NK-92 treated with Interleukin-12 subunit alpha and Interleukin-12 subunit beta, amount 100 ng/mL, for 24 hours (cell line): ENCODE measurements around the gene C1orf35.

ENCODE experiments used
- DNase-seq: peaks from one replicate; lab custom pipeline; 2025; lab: John Stamatoyannopoulos, UW

The C1orf35 gene

GRCh38 chr1:228109073-228109961 lies 6.2 kb upstream of the C1orf35 start, which contains the start of gene MRPL55:
TSS of gene MRPL55 (minus strand) at chr1:228109299. CDS start at chr1:228108260, 1,039 bp downstream.
- peak; percentile 94 for DNase-seq

DNA sequence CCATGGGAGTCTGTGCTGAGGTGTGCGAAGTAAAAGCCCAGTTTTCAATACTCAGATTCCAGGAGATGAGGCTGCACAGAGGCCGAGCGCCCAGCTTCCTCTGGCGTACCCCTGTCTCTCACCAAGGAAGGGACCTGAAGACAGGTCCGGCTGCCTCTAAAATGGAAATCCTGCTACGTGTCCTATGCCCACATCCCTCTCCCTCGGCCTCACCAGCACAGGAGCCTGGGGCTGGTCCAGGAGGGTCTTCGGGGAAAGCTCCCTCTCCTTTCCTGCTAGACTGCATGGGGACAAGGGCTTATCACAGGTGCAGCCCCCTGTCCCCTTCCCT lies 5.6 kb upstream of the C1orf35 start:
- DNase-seq: no peak

- DNase-seq: no peak
These were observed 5.0 kb upstream of the C1orf35 start for GRCh38 chr1:228108055-228108690.

GRCh38 chr1:228107636-228108035 lies 4.5 kb upstream of the C1orf35 start:
- DNase-seq: no peak

GRCh38 chr1:228106800-228107054 lies 3.6 kb upstream of the C1orf35 start:
- no peak for DNase-seq

DNA sequence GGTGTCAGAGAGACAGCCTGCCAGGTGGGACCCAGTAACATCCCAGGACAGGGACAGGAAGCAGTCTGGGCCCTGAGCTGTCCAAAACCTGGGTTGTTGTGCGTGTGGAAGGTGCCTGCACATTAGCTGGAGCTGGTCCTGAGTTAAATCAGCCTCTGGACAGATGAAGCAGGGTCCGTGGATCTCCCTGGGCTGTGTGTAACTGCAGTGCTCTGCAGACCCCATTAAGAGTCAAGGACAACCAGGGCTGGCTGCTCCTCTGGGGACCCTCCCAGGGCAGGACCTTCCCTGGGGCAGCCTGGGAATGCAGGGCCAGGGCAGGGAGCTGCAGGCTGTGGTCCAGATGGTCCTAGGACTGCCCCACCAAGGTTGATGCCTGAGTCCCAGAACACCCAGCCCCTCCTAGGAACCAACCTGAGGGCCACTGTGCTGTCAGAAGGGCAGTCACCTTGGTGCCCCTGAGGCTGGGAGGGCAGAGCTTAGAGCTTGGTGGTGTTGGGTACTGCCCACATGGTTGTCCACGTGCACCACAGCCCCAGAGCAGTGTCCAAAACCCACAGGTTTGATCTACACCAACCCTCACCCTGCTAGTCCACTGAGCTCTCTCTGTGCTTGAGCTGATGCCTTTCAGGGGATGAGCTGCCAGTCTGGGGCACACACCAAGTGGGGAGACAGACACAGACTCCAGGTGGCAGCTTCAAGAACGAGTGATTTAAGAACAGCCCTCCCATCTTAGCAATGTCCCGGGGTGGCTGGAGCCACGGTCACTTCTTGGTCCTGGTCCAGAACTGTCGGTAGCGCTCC lies 3.1 kb upstream of the C1orf35 start:
- DNase-seq: no peak

DNA sequence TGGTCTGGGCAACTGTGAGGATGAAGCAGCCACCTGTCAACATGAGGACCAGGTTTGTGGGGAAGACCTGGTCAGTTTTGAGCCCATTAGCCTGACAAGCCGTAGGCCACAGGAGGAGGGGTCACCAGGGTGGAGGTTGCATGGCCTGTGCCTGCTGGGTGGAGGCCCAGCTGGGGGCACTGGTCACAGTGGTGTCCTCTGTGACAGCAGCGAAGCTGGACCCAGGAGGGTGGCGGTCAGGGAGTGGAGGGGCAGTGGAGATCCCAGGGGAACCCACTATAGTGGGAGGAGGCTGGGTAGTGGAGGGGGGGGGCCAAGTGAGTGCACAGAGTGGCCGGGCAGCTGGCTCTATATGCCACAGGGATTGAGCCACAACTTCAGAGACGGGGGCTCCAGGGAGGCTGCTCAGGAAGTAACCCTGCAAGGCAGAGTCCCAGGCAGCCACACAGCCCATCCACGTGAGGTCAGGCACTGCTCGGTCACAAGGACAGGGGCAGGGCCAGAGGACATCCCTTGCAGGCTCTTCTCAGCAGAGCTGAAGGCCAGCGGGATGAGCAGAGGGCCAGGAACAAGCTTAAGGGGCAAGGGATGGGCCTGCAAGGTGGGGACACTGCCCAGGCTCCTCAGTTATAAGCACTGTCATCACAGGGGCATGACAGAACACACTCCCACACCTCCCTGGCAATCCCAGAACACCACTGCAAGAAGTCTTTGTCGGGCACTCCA lies 2.3 kb upstream of the C1orf35 start:
- DNase-seq: no peak

GRCh38 chr1:228104526-228105269 lies 1.6 kb upstream of the C1orf35 start:
- no peak for DNase-seq

GRCh38 chr1:228101994-228102790 lies 933 bp downstream of the C1orf35 start:
- no peak for DNase-seq

DNA sequence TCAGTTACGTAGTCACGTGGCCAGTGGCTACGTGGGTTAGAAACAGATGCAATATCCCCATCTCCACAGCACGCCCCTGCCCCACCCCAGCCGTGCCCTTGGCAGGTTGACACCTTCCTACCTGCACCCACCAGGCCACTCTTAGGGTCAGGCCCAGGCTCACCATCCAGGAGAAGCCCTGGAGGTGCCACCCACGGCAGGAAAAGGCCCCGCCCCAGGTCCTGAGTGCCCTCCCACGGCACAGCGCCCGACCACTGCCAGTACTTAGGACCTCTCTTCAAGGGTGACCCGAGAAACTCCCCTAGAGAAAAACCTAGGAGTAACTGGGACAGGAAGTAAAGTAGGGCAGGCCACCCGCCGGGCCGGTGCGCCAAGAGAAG lies 1.5 kb downstream of the C1orf35 start:
- no peak for DNase-seq

DNA sequence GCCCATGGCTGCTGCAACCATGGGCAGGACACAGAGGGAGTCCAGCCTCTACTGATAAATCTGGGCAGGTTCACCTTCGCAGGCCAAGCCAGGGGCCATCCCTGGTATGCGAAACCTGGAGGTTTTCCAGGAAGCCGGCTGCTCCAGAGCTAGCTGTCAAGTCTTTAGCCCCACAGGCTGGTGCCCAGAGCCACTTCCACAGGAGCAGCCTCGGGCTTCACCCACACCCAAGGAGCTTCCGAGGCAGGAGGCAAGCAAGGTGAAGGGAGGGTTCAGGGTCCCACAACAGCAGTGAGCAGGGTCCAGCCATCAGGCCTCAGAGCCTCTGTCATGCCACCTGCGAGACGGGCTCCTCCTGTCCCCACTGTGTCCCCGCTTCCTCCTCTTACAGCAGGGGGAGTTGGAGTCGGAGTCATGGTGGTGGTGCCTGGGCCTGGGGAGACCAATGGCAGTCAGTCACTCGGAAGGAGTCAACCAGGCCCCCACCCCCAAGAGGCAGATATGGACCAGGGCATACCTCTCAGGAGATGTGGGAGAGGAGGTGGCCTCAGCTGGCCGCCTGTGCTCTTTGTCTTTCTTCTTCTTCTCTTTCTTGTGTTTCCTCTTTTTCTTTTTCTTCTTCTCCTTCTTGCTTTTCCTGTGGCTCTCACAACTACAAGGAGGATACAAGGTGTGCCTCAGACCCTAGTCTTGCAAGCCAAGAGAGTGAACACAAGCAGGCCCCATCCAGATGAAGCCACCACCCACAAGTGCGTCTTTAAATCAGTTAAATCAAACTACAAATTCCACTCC lies 2.1 kb downstream of the C1orf35 start:
- no peak for DNase-seq

- DNase-seq: no peak
These were observed 3.8 kb downstream of the C1orf35 start for GRCh38 chr1:228099331-228099732.

DNA sequence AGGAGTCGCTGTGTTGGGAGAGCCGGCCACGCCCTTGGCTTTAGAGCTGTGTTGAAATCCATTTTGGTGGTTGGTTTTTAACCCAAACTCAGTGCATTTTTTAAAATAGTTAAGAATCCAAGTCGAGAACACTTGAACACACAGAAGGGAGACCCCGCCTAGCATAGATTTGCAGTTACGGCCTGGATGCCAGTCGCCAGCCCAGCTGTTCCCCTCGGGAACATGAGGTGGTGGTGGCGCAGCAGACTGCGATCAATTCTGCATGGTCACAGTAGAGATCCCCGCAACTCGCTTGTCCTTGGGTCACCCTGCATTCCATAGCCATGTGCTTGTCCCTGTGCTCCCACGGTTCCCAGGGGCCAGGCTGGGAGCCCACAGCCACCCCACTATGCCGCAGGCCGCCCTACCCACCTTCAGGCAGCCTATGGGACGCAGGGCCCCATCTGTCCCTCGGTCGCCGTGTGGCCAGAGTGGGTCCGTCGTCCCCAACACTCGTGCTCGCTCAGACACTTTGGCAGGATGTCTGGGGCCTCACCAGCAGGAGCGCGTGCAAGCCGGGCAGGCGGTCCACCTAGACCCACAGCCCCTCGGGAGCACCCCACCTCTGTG lies 4.7 kb downstream of the C1orf35 start:
- DNase-seq: no peak

- no peak for DNase-seq
These were observed 5.6 kb downstream of the C1orf35 start for GRCh38 chr1:228097333-228098081.

- DNase-seq: no peak
These were observed 6.5 kb downstream of the C1orf35 start for GRCh38 chr1:228096416-228097332.

- DNase-seq: no peak
These were observed 7.2 kb downstream of the C1orf35 start for GRCh38 chr1:228095938-228096337.

- no peak for DNase-seq
These were observed 8.0 kb downstream of the C1orf35 start for GRCh38 chr1:228095161-228095560.
